GM13976 (cell line): ENCODE results near the gene AP1B1.

Experiments used
- DNase-seq: peaks from one replicate; pipeline ENCODE4 v3.0.0; 2012; ENCODE audit warnings: low spot score
- CTCF ChIP-seq: IDR thresholded peaks from 2 replicates; pipeline ENCODE4 v1.5.1; 2012; ENCODE audit warnings: borderline replicate concordance, mild to moderate bottlenecking; ENCODE audit not compliant: insufficient read depth; ENCODE audit errors: extremely low read depth, missing control alignments, control extremely low read depth
- in situ Hi-C: fragments of 300-500 bp; cut with MboI; formaldehyde crosslinking; loops from one replicate; pipeline ENCODE4 v1.12.0; 2022; ENCODE audit warnings: low sequenced_read_pairs, mixed read lengths, inconsistent platforms; ENCODE audit not compliant: unreplicated experiment

The AP1B1 gene

GRCh38 chr22:29325356-29325755 lies 63.0 kb downstream of the AP1B1 start:
- no peak for DNase-seq
- in situ Hi-C loops = no loop called here
- TF ChIP-seq CTCF = no peak

GRCh38 chr22:29323641-29324040 lies 64.7 kb downstream of the AP1B1 start:
- no peak for DNase-seq
- in situ Hi-C loops = no loop called here
- no peak for TF ChIP-seq CTCF

- in situ Hi-C loops = no loop called here
- TF ChIP-seq CTCF = no peak
- DNase-seq = no peak
Measured at GRCh38 chr22:29320546-29320945, 67.8 kb downstream of the AP1B1 start.

- DNase-seq = no peak
- TF ChIP-seq CTCF = no peak
- in situ Hi-C loops = no loop called here
Measured at GRCh38 chr22:29319072-29319471, 69.3 kb downstream of the AP1B1 start.

GRCh38 chr22:29317827-29318454 lies 70.4 kb downstream of the AP1B1 start:
- no peak for TF ChIP-seq CTCF

GRCh38 chr22:29316141-29316828 lies 72.1 kb downstream of the AP1B1 start:
- in situ Hi-C loops = no loop called here

More at GRCh38 chr22:29317827-29318454, 70.4 kb downstream of the AP1B1 start:
- no peak for DNase-seq
- in situ Hi-C loops = no loop called here

More at GRCh38 chr22:29316141-29316828, 72.1 kb downstream of the AP1B1 start:
- no peak for DNase-seq
- no peak for TF ChIP-seq CTCF
